Subcutaneous abdominal adipose tissue (tissue), 5 donors: ENCODE data around the gene PMF1.

Source experiments
- H3K27ac ChIP-seq: one replicate; pipeline ENCODE4 v1.7.0; 2013; ENCODE audit warnings: low read depth, mild to moderate bottlenecking, inconsistent platforms, low read length, moderate library complexity
- H3K27me3 ChIP-seq, 5 donors: one replicate each; pipeline ENCODE4 v1.7.0; 2013; ENCODE audit warnings: low read length in 5 of 5, inconsistent platforms in 1 of 5; ENCODE audit not compliant: control insufficient read depth in 5 of 5, insufficient read depth in 4 of 5
- H3K36me3 ChIP-seq, 5 donors: one replicate each; pipeline ENCODE4 v1.7.0; 2013; ENCODE audit warnings: low read length in 5 of 5; ENCODE audit not compliant: control insufficient read depth in 5 of 5, insufficient read depth in 5 of 5
- H3K4me1 ChIP-seq, 5 donors: one replicate each; pipeline ENCODE4 v1.7.0; 2013; ENCODE audit warnings: low read length in 5 of 5, mild to moderate bottlenecking in 3 of 5, moderate library complexity in 1 of 5; ENCODE audit not compliant: control insufficient read depth in 5 of 5, insufficient read depth in 5 of 5
- H3K4me3 ChIP-seq, 5 donors: one replicate each; pipeline ENCODE4 v1.7.0; 2013; ENCODE audit warnings: low read length in 5 of 5, low read depth in 1 of 5
- H3K9ac ChIP-seq, 5 donors: one replicate each; pipeline ENCODE4 v1.7.0; 2013; ENCODE audit warnings: low read length in 5 of 5, mild to moderate bottlenecking in 4 of 5, moderate library complexity in 3 of 5
- H3K9me3 ChIP-seq, 5 donors: one replicate each; pipeline ENCODE4 v1.7.0; 2013; ENCODE audit warnings: low read length in 5 of 5; ENCODE audit not compliant: control insufficient read depth in 5 of 5
- donor health status: healthy.
- donor health status: healthy.
- donor health status: healthy.
- donor health status: healthy.
- donor health status: healthy.

PMF1 gene

GRCh38 chr1:156212833-156213643 is at the start of gene PMF1:
Gene PMF1 (plus strand): TSS chr1:156213007. CDS start chr1:156213016, 9 bp downstream.
- H3K27ac ChIP-seq: peak within 1 kb of the TSS; percentile 92
- peaks cover 7 to 27% (median 20%) of the 10 kb centered on the region in 5 donors for H3K4me1 ChIP-seq
- H3K36me3 ChIP-seq: peaks cover 7 to 41% (median 32%) of the 10 kb centered on the region in 5 donors
- H3K27me3 ChIP-seq: no peaks in the 10 kb centered on the region
- H3K9ac ChIP-seq: peak within 1 kb of the TSS; percentile 70 to 96 (median 90)
- H3K9me3 ChIP-seq: no peaks in the 10 kb centered on the region
- H3K4me3 ChIP-seq: peak within 1 kb of the TSS; percentile 92 to 97 (median 94)

DNA sequence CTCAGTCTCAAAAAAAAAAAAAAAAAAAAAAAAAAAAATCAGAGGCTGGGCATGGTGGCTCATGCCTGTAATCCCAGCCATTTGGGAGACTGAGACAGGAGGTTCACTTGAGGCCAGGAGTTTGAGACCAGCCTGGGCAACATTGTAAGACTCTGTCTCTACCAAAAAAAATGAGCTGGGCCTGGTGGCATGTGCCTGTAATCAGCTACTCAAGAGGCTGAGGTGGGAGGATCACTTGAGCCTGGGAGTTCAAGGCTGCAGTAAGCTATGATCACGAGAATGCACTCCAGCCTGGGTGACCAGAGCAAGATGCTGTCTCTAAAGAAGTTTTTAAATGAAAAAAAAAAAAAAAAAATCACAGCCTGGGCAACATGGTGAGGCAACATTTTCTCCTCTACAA is 49.1 kb upstream of the PMF1 start:
- Histone ChIP-seq H3K36me3 (peaks cover 0 to 2% (median 0%) of the 10 kb centered on the region in 5 donors), H3K4me3 (no peak overlapping the region), H3K4me1 (peaks cover 7 to 30% (median 17%) of the 10 kb centered on the region in 5 donors), H3K27ac (no peak overlapping the region), H3K9me3 (no peaks in the 10 kb centered on the region), H3K9ac (no peak overlapping the region), H3K27me3 (no peaks in the 10 kb centered on the region)

- Histone ChIP-seq H3K27ac (no peak overlapping the region), H3K9me3 (no peaks in the 10 kb centered on the region), H3K4me1 (peaks cover 7 to 30% (median 17%) of the 10 kb centered on the region in 5 donors), H3K9ac (no peak overlapping the region), H3K4me3 (no peak overlapping the region), H3K27me3 (no peaks in the 10 kb centered on the region), H3K36me3 (peaks cover 0 to 2% (median 0%) of the 10 kb centered on the region in 5 donors)
Observed at GRCh38 chr1:156164125-156164831, 48.5 kb upstream of the PMF1 start.

DNA sequence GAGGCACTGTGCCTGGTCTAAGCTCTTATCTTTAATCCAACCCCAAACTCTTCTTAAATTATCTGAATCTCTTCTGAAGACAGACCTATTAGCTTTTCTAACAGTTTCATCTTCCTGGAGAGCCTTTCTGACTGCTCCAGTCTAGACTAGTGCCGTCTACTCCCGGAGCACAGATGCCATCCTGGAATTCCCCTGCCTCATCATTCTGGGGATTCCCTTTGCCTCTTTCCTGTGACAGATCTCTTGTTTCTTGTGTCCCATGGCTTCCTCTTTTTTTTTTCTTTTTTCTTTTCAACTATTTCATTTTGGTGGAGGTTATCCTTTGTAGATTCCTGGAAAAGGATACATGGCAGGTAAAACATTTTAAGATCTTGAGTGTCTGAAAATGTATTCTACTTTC is 47.7 kb upstream of the PMF1 start:
- Histone ChIP-seq H3K9me3 (no peaks in the 10 kb centered on the region), H3K27ac (no peak overlapping the region), H3K9ac (no peak overlapping the region), H3K4me1 (peaks cover 5 to 28% (median 14%) of the 10 kb centered on the region in 5 donors), H3K4me3 (no peak overlapping the region), H3K27me3 (no peaks in the 10 kb centered on the region), H3K36me3 (peaks cover 0 to 2% (median 0%) of the 10 kb centered on the region in 5 donors)

GRCh38 chr1:156167536-156167935 is 45.3 kb upstream of the PMF1 start:
- no peak overlapping the region for H3K4me3 ChIP-seq
- H3K27ac ChIP-seq: no peak overlapping the region
- H3K4me1 ChIP-seq: peaks cover 0 to 6% (median 0%) of the 10 kb centered on the region in 5 donors
- no peaks in the 10 kb centered on the region for H3K27me3 ChIP-seq
- peaks cover 0 to 2% (median 0%) of the 10 kb centered on the region in 5 donors for H3K36me3 ChIP-seq
- no peaks in the 10 kb centered on the region for H3K9me3 ChIP-seq
- H3K9ac ChIP-seq: no peak overlapping the region

GRCh38 chr1:156172696-156173470 is 39.9 kb upstream of the PMF1 start:
- Histone ChIP-seq H3K27me3 (no peaks in the 10 kb centered on the region), H3K36me3 (peaks cover 0 to 16% (median 14%) of the 10 kb centered on the region in 5 donors), H3K27ac (no peak overlapping the region), H3K4me1 (no peaks in the 10 kb centered on the region), H3K9me3 (no peaks in the 10 kb centered on the region), H3K4me3 (no peak overlapping the region), H3K9ac (no peak overlapping the region)

DNA sequence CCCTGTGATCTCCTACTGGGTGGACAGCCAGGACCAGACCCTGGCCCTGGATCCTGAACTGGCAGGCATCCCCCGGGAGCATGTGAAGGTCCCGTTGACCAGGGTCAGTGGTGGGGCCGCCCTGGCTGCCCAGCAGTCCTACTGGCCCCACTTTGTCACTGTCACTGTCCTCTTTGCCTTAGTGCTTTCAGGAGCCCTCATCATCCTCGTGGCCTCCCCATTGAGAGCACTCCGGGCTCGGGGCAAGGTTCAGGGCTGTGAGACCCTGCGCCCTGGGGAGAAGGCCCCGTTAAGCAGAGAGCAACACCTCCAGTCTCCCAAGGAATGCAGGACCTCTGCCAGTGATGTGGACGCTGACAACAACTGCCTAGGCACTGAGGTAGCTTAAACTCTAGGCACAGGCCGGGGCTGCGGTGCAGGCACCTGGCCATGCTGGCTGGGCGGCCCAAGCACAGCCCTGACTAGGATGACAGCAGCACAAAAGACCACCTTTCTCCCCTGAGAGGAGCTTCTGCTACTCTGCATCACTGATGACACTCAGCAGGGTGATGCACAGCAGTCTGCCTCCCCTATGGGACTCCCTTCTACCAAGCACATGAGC is 36.1 kb upstream of the PMF1 start:
- H3K27me3 ChIP-seq: peaks cover 0 to 3% (median 0%) of the 10 kb centered on the region in 5 donors
- no peaks in the 10 kb centered on the region for H3K9me3 ChIP-seq
- H3K27ac ChIP-seq: no peak overlapping the region
- peaks cover 0 to 17% (median 14%) of the 10 kb centered on the region in 5 donors for H3K36me3 ChIP-seq
- H3K9ac ChIP-seq: no peak overlapping the region
- H3K4me3 ChIP-seq: no peak overlapping the region
- no peaks in the 10 kb centered on the region for H3K4me1 ChIP-seq

GRCh38 chr1:156177919-156178654 is 34.7 kb upstream of the PMF1 start:
- Histone ChIP-seq H3K27me3 (peaks cover 0 to 3% (median 0%) of the 10 kb centered on the region in 5 donors), H3K27ac (no peak overlapping the region)

DNA sequence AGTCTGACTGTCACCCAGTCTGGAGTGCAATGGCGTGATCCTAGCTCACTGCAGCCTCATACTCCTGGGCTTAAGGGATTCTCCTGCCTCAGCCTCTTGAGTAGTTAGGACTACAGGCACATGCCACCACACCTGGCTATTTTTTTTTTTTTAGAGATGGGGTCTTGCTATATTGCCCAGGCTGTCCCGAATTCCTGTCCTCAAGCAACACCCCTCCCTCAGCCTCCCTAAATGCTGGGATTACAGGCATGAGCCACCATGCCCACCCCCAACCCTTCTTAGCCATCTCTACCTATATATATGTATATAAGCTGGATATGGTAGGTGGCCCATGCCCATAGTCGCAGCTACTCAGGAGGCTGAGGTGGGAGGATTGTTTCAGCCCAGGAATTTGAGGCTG is 32.3 kb upstream of the PMF1 start:
- Histone ChIP-seq H3K9me3 (no peaks in the 10 kb centered on the region), H3K9ac (no peak overlapping the region), H3K27me3 (peaks cover 0 to 3% (median 0%) of the 10 kb centered on the region in 5 donors), H3K4me1 (no peaks in the 10 kb centered on the region), H3K36me3 (peaks cover 0 to 17% (median 5%) of the 10 kb centered on the region in 5 donors), H3K4me3 (no peak overlapping the region), H3K27ac (no peak overlapping the region)

More at GRCh38 chr1:156177919-156178654, 34.7 kb upstream of the PMF1 start:
- Histone ChIP-seq H3K36me3 (peaks cover 0 to 17% (median 9%) of the 10 kb centered on the region in 5 donors), H3K4me1 (no peaks in the 10 kb centered on the region), H3K4me3 (no peak overlapping the region), H3K9ac (no peak overlapping the region), H3K9me3 (no peaks in the 10 kb centered on the region)
